ENCODE results near the gene DDX1.

DNA sequence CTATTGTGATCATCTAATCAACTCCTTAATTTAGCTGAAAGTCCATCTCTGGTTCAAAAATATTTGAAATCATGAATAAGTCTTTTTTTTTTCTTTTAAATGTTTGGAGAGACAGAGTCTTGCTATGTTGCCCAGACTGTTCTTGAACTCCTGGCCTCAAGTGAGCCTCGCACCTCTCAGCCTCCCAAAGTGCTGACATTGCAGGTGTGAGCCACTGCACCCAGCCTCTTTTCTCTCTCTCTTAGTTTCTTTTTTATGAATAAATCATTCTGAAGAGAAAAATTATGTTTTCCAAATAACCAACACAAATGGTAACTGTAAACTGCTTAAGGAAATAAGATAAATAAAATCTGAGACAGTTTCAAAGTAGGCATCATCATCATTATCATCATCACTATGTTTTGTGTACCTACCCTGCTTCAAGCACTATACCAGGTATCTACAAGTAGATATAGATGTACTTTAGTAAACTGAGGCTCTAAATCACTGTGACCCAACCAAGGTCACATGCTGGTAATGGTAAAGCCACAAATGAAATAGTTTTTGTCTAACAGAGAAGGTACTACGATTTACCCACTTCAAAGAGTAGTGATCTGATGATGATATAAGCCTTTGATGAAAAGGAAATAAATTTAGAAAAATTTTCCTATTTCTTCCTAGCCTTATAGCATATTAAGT is 25.5 kb upstream of the DDX1 start:
- TF ChIP-seq POLR2A (IDR thresholded peaks at IDR 0.05): no peak
- TF ChIP-seq EP300 (IDR thresholded peaks at IDR 0.05): no peak
- TF ChIP-seq POLR2AphosphoS5 (IDR thresholded peaks at IDR 0.05): no peak
- TF ChIP-seq, protein P1, sequence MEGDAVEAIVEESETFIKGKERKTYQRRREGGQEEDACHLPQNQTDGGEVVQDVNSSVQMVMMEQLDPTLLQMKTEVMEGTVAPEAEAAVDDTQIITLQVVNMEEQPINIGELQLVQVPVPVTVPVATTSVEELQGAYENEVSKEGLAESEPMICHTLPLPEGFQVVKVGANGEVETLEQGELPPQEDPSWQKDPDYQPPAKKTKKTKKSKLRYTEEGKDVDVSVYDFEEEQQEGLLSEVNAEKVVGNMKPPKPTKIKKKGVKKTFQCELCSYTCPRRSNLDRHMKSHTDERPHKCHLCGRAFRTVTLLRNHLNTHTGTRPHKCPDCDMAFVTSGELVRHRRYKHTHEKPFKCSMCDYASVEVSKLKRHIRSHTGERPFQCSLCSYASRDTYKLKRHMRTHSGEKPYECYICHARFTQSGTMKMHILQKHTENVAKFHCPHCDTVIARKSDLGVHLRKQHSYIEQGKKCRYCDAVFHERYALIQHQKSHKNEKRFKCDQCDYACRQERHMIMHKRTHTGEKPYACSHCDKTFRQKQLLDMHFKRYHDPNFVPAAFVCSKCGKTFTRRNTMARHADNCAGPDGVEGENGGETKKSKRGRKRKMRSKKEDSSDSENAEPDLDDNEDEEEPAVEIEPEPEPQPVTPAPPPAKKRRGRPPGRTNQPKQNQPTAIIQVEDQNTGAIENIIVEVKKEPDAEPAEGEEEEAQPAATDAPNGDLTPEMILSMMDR (IDR thresholded peaks at IDR 0.05): no peak
